OCI-LY1 (cell line): ENCODE results near the gene LRRC71.

Source experiments
- H2AFZ ChIP-seq: fragments of 200-600 bp; sonication (generic), shearing (Covaris generic); 2 replicates; pipeline ENCODE4 v1.6.0; 2014; ENCODE audit warnings: antibody characterized with exemption, mild to moderate bottlenecking, low read length
- H3F3A ChIP-seq: fragments of 200-600 bp; sonication (generic), shearing (Covaris generic); 2 replicates; pipeline ENCODE4 v1.6.0; 2014; ENCODE audit warnings: mild to moderate bottlenecking, antibody characterized with exemption, low read length, moderate library complexity; ENCODE audit not compliant: insufficient read depth
- H3K27ac ChIP-seq: fragments of 200-600 bp; sonication (generic); 2 replicates; pipeline ENCODE4 v1.5.1; 2014; ENCODE audit warnings: low read length, mixed run types, mild to moderate bottlenecking, low read depth; ENCODE audit not compliant: poor library complexity, severe bottlenecking
- H3K27me3 ChIP-seq: fragments of 200-600 bp; sonication (generic); 2 replicates; pipeline ENCODE4 v1.6.0; 2014; ENCODE audit warnings: antibody characterized with exemption, mild to moderate bottlenecking, low read length, moderate library complexity; ENCODE audit not compliant: insufficient read depth
- H3K36me3 ChIP-seq: fragments of 200-600 bp; sonication (generic); 2 replicates; pipeline ENCODE4 v1.6.1; 2014; ENCODE audit warnings: mild to moderate bottlenecking, antibody characterized with exemption, low read length, moderate library complexity, mixed read lengths; ENCODE audit not compliant: insufficient read depth
- H3K4me1 ChIP-seq: fragments of 200-600 bp; sonication (generic); 2 replicates; pipeline ENCODE4 v1.5.1; 2014; ENCODE audit warnings: mild to moderate bottlenecking, low read length, moderate library complexity; ENCODE audit not compliant: insufficient read depth, severe bottlenecking
- H3K4me2 ChIP-seq: fragments of 200-600 bp; sonication (generic), shearing (Covaris generic); 2 replicates; pipeline ENCODE4 v1.6.1; 2014; ENCODE audit warnings: low read length
- H3K4me3 ChIP-seq: fragments of 200-600 bp; sonication (generic); 2 replicates; pipeline ENCODE4 v1.5.1; 2014; ENCODE audit warnings: low read length, low read depth, mild to moderate bottlenecking, mixed read lengths; ENCODE audit not compliant: poor library complexity, severe bottlenecking
- H3K79me2 ChIP-seq: fragments of 200-600 bp; shearing (Covaris generic); 2 replicates; pipeline ENCODE4 v1.6.1; 2016; ENCODE audit warnings: mixed run types, low read length, mixed read lengths; ENCODE audit not compliant: insufficient read depth
- H3K9ac ChIP-seq: fragments of 200-600 bp; sonication (generic), shearing (Covaris generic); 2 replicates; pipeline ENCODE4 v1.6.1; 2014; ENCODE audit warnings: mild to moderate bottlenecking, low read length, mixed read lengths
- H3K9me2 ChIP-seq: fragments of 200-600 bp; sonication (generic), shearing (Covaris generic); 2 replicates; pipeline ENCODE4 v1.6.1; 2014; ENCODE audit warnings: low read depth, mild to moderate bottlenecking, low read length, mixed read lengths
- H3K9me3 ChIP-seq: fragments of 200-600 bp; shearing (Covaris generic); 2 replicates; pipeline ENCODE4 v1.6.1; 2014; ENCODE audit warnings: low read length, mixed read lengths
- H4K20me1 ChIP-seq: fragments of 200-600 bp; sonication (generic), shearing (Covaris generic); 2 replicates; pipeline ENCODE4 v1.6.0; 2016; ENCODE audit warnings: mild to moderate bottlenecking, low read length; ENCODE audit not compliant: insufficient read depth
- CTCF ChIP-seq: fragments of 200-600 bp; sonication (generic), shearing (Covaris generic); IDR thresholded peaks from 2 replicates; pipeline ENCODE4 v1.5.1; 2017; ENCODE audit warnings: mild to moderate bottlenecking, antibody characterized with exemption, low read length, moderate library complexity, mixed read lengths
- EZH2 ChIP-seq: fragments of 200-600 bp; sonication (generic), shearing (Covaris generic); IDR thresholded peaks from 2 replicates; pipeline ENCODE4 v1.8.0; 2017; ENCODE audit warnings: borderline replicate concordance, mixed run types, mild to moderate bottlenecking, antibody characterized with exemption, low read length, moderate library complexity, mixed read lengths

Gene LRRC71

GRCh38 chr1:156899956-156900718 is 20.3 kb upstream of the LRRC71 start:
- Histone ChIP-seq H4K20me1 (no peaks in the 10 kb centered on the region), H3K27ac (no peak overlapping the region), H3K9me2 (no peaks in the 10 kb centered on the region), H3K36me3 (no peaks in the 10 kb centered on the region), H2AFZ (no peak overlapping the region), H3K4me1 (no peaks in the 10 kb centered on the region), H3F3A (no peaks in the 10 kb centered on the region), H3K9ac (no peak overlapping the region), H3K9me3 (no peaks in the 10 kb centered on the region), H3K4me3 (no peak overlapping the region), H3K4me2 (no peak overlapping the region), H3K27me3 (peaks cover 4% of the 10 kb centered on the region; the same call in 1 of the 2 replicates), H3K79me2 (no peaks in the 10 kb centered on the region)
- TF ChIP-seq EZH2, result no peak
- no peak for TF ChIP-seq CTCF

DNA sequence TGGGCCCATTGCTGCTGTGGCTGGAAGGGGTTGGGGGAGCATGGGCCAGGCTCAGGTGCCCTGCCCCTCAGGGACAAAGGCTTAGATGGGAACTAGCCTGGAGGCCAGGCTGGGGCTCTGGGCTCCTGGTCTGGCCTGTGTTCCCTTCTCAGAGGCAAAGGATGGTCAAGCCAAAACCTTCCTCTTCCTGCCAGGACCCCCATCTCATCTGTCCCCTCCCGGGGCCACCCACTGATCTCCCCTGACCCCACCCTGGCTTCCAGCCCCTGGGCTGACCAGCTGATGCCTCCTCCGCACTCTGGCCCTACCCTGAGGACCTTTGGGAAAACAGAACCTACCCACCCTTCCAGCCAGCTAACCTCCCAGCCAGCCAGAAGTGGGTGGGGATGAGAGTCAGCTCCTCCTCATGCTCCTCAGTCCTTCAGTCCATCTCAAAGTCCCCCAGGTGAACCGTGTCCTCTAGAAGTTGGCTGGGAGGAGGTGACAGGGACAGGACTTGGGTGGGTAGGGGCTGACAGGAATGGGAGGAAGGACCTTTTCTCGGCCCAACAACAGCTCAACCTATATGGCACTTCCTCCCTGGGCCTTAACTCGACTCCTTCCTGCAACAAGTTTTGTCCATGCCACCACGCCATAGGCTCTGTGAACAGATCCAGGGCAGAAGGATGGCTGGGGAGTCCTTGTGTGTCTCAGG is 19.4 kb upstream of the LRRC71 start:
- no peaks in the 10 kb centered on the region for H3K9me3 ChIP-seq

GRCh38 chr1:156901590-156901900 is 18.9 kb upstream of the LRRC71 start:
- no peaks in the 10 kb centered on the region for H3F3A ChIP-seq

More for the DNA sequence above, 19.4 kb upstream of the LRRC71 start:
- no peak overlapping the region for H3K27ac ChIP-seq
- peaks cover 4% of the 10 kb centered on the region; the same call in 1 of the 2 replicates for H3K27me3 ChIP-seq
- no peak overlapping the region for H3K9ac ChIP-seq
- H3K9me2 ChIP-seq, result no peaks in the 10 kb centered on the region
- H3K36me3 ChIP-seq, result no peaks in the 10 kb centered on the region
- H4K20me1 ChIP-seq, result no peaks in the 10 kb centered on the region
- H3K4me3 ChIP-seq, result no peak overlapping the region
- H3K4me2 ChIP-seq, result no peak overlapping the region
- no peaks in the 10 kb centered on the region for H3K4me1 ChIP-seq
- TF ChIP-seq CTCF (no peak), EZH2 (no peak)
- no peak overlapping the region for H2AFZ ChIP-seq
- no peaks in the 10 kb centered on the region for H3F3A ChIP-seq
- no peaks in the 10 kb centered on the region for H3K79me2 ChIP-seq

More at GRCh38 chr1:156901590-156901900, 18.9 kb upstream of the LRRC71 start:
- H3K79me2 ChIP-seq, result no peaks in the 10 kb centered on the region
- H3K4me2 ChIP-seq, result no peak overlapping the region
- H3K9ac ChIP-seq, result no peak overlapping the region
- no peak overlapping the region for H2AFZ ChIP-seq
- H3K27ac ChIP-seq, result no peak overlapping the region
- H4K20me1 ChIP-seq, result no peaks in the 10 kb centered on the region
- H3K9me3 ChIP-seq, result no peaks in the 10 kb centered on the region
- no peaks in the 10 kb centered on the region for H3K9me2 ChIP-seq
- no peaks in the 10 kb centered on the region for H3K4me1 ChIP-seq
- no peak for TF ChIP-seq EZH2
- no peak for TF ChIP-seq CTCF
- H3K4me3 ChIP-seq, result no peak overlapping the region
- H3K27me3 ChIP-seq, result 0 out of 2 replicates have a peak, but pooled peaks cover 4% of the 10 kb centered on the region
- H3K36me3 ChIP-seq, result no peaks in the 10 kb centered on the region
